ENCODE results near the gene GALNT14.

GRCh38 chr2:30971231-30972025, 166.8 kb downstream of the GALNT14 start:
- TF ChIP-seq POLR2A (IDR thresholded peaks at IDR 0.05; ENCODE audit: low read depth, low read length), result no peak
- TF ChIP-seq TAF1 (IDR thresholded peaks at IDR 0.05; ENCODE audit: low read depth, low read length), result no peak
- TF ChIP-seq POLR2AphosphoS5 (IDR thresholded peaks at IDR 0.05; ENCODE audit: low read depth, low read length), result no peak
- TF ChIP-seq POU2F2 (IDR thresholded peaks at IDR 0.05; ENCODE audit: low read depth, low read length), result no peak
- no peak for TF ChIP-seq SPI1 (IDR thresholded peaks at IDR 0.05; ENCODE audit: low read depth, low read length)
- no peak for TF ChIP-seq PAX5 (IDR thresholded peaks at IDR 0.05; ENCODE audit: insufficient read depth, low read length, severe bottlenecking)

Measured in GM12891 (cell line).